Thyroid gland (tissue), 4 donors: ENCODE measurements around the gene NLRP3. TPM values are rescaled to one million over a fixed set of nuclear protein-coding genes. Genes with fewer than 3 reads are reported as not detected.

Experiments used
- DNase-seq, 2 donors: peaks; one replicate each; pipeline ENCODE4 v3.0.0-alpha.2; 2019
- H3K27ac ChIP-seq, 3 donors: fragments of 200-600 bp; sonication (generic); 1 replicate in 2 of 3; 2 replicates in 1 of 3; pipeline ENCODE4 v1.5.1; 2016 to 2019; ENCODE audit warnings: mild to moderate bottlenecking in 1 of 3, moderate library complexity in 1 of 3
- H3K27me3 ChIP-seq: fragments of 200-600 bp; sonication (generic); one replicate; pipeline ENCODE4 v1.5.1; 2019
- H3K36me3 ChIP-seq, 2 donors: fragments of 200-600 bp; sonication (generic); one replicate each; pipeline ENCODE4 v1.5.1; 2016 to 2019
- H3K4me1 ChIP-seq, 2 donors: fragments of 200-600 bp; sonication (generic); one replicate each; pipeline ENCODE4 v1.5.1; 2017 to 2019
- H3K4me3 ChIP-seq, 3 donors: fragments of 200-600 bp; sonication (generic); replicated peaks in 1 of 3; 1 replicate in 2 of 3; 2 replicates in 1 of 3; pipeline ENCODE4 v1.5.1; 2016; ENCODE audit warnings: mild to moderate bottlenecking in 1 of 3
- H3K9me3 ChIP-seq: fragments of 200-600 bp; sonication (generic); one replicate; pipeline ENCODE4 v1.5.1; 2017
- CTCF ChIP-seq, 6 experiments: fragments of 200-600 bp in 3 of 6; fragments of 450-650 bp in 3 of 6; sonication (generic) in 3 of 6; IDR thresholded peaks; one replicate each; pipeline ENCODE4 v1.5.1; 2016 to 2019; ENCODE audit warnings: antibody characterized with exemption in 6 of 6, mild to moderate bottlenecking in 2 of 6, inconsistent platforms in 1 of 6, moderate library complexity in 1 of 6
- POLR2A ChIP-seq, 2 donors: fragments of 450-650 bp; IDR thresholded peaks; one replicate each; pipeline ENCODE4 v1.6.1; 2017; ENCODE audit warnings: antibody characterized with exemption in 2 of 2, mild to moderate bottlenecking in 2 of 2, moderate library complexity in 1 of 2
- WGBS, 2 donors: methylation state at CpG; one replicate each; pipeline ENCODE4 v1.1.5; 2017; 5-methylcytosine and 5-hydroxymethylcytosine counted together
- intact Hi-C: fragments of 100-400 bp; cut with DNase I; formaldehyde crosslinking; loops from one replicate; pipeline ENCODE4 v1.15.1; 2023
- total RNA-seq, 4 donors: library from RNA; depleted of rRNA; stranded (reverse); fragments of >200 nt; gene quantifications; one replicate each; pipeline ENCODE4 v1.2.3, GENCODE V29; 2016

NLRP3 gene
- total RNA-seq, 4 donors from 2014 or later: 0.54 to 2.3 (median 0.75) TPM

- H3K9me3 ChIP-seq: no peaks in the 10 kb centered on the region
- 45 to 46% methylated on average over 3 of the region's 3 CpGs for WGBS, 2 donors
These were observed 15.3 kb upstream of the NLRP3 start for GRCh38 chr1:247400685-247401084.

DNA sequence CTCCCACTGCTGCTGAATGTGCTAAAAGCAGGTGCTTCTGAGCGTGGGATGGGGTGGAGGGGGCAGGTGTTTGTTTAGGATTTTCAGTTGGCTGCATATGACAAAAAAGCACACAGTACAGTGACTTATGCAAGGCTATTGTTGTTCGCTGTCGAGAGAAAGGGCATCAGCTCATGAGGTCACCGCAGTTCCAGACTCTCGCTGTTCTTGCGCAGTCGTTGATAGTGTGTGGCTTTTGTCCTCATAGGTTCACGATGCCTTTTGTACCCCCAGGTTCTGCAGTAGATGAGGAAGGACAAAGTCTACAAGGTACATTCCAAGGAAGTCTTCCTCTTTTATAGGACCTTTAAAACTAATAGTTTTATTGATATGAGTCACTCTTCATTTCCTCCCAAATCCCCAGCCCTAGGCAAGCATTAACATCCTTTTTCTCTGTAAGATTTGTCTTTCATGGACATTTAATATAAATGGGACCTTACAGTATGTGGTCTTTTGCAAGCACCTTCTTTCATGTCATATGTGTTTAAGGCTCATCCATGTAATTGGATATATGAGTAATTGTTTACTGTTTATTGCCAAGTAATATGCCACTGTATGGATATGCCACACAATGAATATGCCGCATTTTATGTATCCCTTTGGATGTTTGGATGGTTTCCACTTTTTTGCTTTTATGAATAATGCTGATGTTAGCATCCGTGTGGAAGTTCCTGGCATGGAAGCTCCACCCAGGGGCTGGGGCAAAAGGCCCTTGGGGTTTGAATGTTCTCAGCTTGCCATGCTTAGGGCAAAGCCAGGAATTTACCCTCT is 14.5 kb upstream of the NLRP3 start:
- Histone ChIP-seq H3K27ac (no peak overlapping the region), H3K27me3 (no peaks in the 10 kb centered on the region), H3K36me3 (no peaks in the 10 kb centered on the region), H3K4me3 (no peak overlapping the region), H3K9me3 (no peaks in the 10 kb centered on the region), H3K4me1 (no peaks in the 10 kb centered on the region)
- no peak for TF ChIP-seq POLR2A (IDR thresholded peaks at IDR 0.05)
- no peak for TF ChIP-seq CTCF (IDR thresholded peaks at IDR 0.05)
- no peak for DNase-seq
- 81% methylated on average over 10 of the region's 10 CpGs for WGBS, 2 donors
- intact Hi-C loops: no loop called here

More at GRCh38 chr1:247400685-247401084, 15.3 kb upstream of the NLRP3 start:
- intact Hi-C loops: no loop called here
- Histone ChIP-seq H3K27ac (no peak overlapping the region), H3K4me3 (no peak overlapping the region), H3K27me3 (no peaks in the 10 kb centered on the region), H3K36me3 (no peaks in the 10 kb centered on the region), H3K4me1 (no peaks in the 10 kb centered on the region)
- no peak for DNase-seq
- no peak for TF ChIP-seq POLR2A (IDR thresholded peaks at IDR 0.05)
- TF ChIP-seq CTCF (IDR thresholded peaks at IDR 0.05): no peak

GRCh38 chr1:247402120-247402675 is 13.8 kb upstream of the NLRP3 start:
- no peak for DNase-seq

GRCh38 chr1:247406014-247406656 is 9.8 kb upstream of the NLRP3 start:
- WGBS, 2 donors: 89 to 91% methylated on average over 36 to 40 of the region's 40 CpGs
- H3K36me3 ChIP-seq: no peaks in the 10 kb centered on the region

More at GRCh38 chr1:247402120-247402675, 13.8 kb upstream of the NLRP3 start:
- Histone ChIP-seq H3K4me3 (no peak overlapping the region), H3K4me1 (no peaks in the 10 kb centered on the region), H3K36me3 (no peaks in the 10 kb centered on the region), H3K27me3 (no peaks in the 10 kb centered on the region), H3K9me3 (no peaks in the 10 kb centered on the region), H3K27ac (no peak overlapping the region)
- no peak for TF ChIP-seq POLR2A (IDR thresholded peaks at IDR 0.05)
- no peak for TF ChIP-seq CTCF (IDR thresholded peaks at IDR 0.05)
- intact Hi-C loops: no loop called here
- WGBS, 2 donors: 78 to 82% methylated on average over 7 of the region's 7 CpGs

More at GRCh38 chr1:247406014-247406656, 9.8 kb upstream of the NLRP3 start:
- Histone ChIP-seq H3K27me3 (no peaks in the 10 kb centered on the region), H3K4me3 (no peak overlapping the region), H3K4me1 (no peaks in the 10 kb centered on the region), H3K27ac (no peak overlapping the region), H3K9me3 (no peaks in the 10 kb centered on the region)
- DNase-seq: no peak
- TF ChIP-seq POLR2A (IDR thresholded peaks at IDR 0.05) (no peak), CTCF (IDR thresholded peaks at IDR 0.05) (no peak)
- intact Hi-C loops: no loop called here
